Endothelial cell of umbilical vein (primary cell): ENCODE results near the gene SMARCE1. TPM values are rescaled to one million over a fixed set of nuclear protein-coding genes. Genes with fewer than 3 reads are reported as not detected.

Experiments used
- BruUV-seq: library from RNA; stranded (reverse); fragments of 400-500 nt; replicated peaks from 2 replicates; lab custom pipeline; 2021; lab: Mats Ljungman, UMichigan
- CTCF ChIA-PET: fragments of 300-600, 350-600 bp; sonication (Branson Sonifier 250); formaldehyde crosslinking; loops from one replicate; lab custom pipeline; 2021; ENCODE audit warnings: antibody characterized with exemption, inconsistent platforms; lab: Charles Lee
- POLR2A ChIA-PET: fragments of 300-600, 350-600 bp; sonication (Branson Sonifier 250); formaldehyde crosslinking; loops from one replicate; lab custom pipeline; 2021; ENCODE audit warnings: antibody characterized with exemption, inconsistent platforms; lab: Charles Lee
- DNase-seq: peaks from one replicate; pipeline ENCODE4 v3.0.0-alpha.2; 2011; ENCODE audit warnings: low read depth, low spot score
- FAIRE-seq: peaks from 2 replicates; lab custom pipeline; 2011; peaks lifted over from hg19 to GRCh38; lab: Jason Lieb, UNC
- H2AFZ ChIP-seq: 2 replicates; pipeline ENCODE4 v1.6.0; 2012; ENCODE audit warnings: low read depth, low read length, control low read depth, inconsistent platforms
- H3K27ac ChIP-seq: 2 replicates; pipeline ENCODE4 v1.5.1; 2011; ENCODE audit warnings: low read depth, mild to moderate bottlenecking, control low read depth, low read length, moderate library complexity; ENCODE audit not compliant: insufficient read depth
- H3K27me3 ChIP-seq, 2 experiments: 2 replicates each; pipeline versions ENCODE4 v1.6.0 to v1.6.1; 2011; ENCODE audit warnings: low read length in 2 of 2, mixed read lengths in 1 of 2; ENCODE audit not compliant: control insufficient read depth in 2 of 2, insufficient read depth in 2 of 2
- H3K36me3 ChIP-seq, 2 experiments: 2 replicates in 1 of 2; 3 replicates in 1 of 2; pipeline ENCODE4 v1.5.1; 2011; ENCODE audit warnings: low read length in 2 of 2, mild to moderate bottlenecking in 1 of 2, moderate library complexity in 1 of 2; ENCODE audit not compliant: control insufficient read depth in 2 of 2, insufficient read depth in 2 of 2; ENCODE audit errors: extremely low read depth in 1 of 2
- H3K4me1 ChIP-seq: 3 replicates; pipeline ENCODE4 v1.5.1; 2011; ENCODE audit warnings: mild to moderate bottlenecking, low read length; ENCODE audit not compliant: control insufficient read depth, insufficient read depth; ENCODE audit errors: extremely low read depth
- H3K4me2 ChIP-seq: 2 replicates; pipeline ENCODE4 v1.6.1; 2011; ENCODE audit warnings: low read length, control low read depth, mixed read lengths; ENCODE audit not compliant: insufficient read depth
- H3K4me3 ChIP-seq, 3 experiments: fragments of 200-600 bp in 1 of 3; sonication (generic), shearing (Covaris generic) in 1 of 3; replicated peaks in 1 of 3; 2 replicates each; pipeline ENCODE4 v1.5.1; 2011 to 2016; ENCODE audit warnings: control low read depth in 3 of 3, low read length in 3 of 3, mild to moderate bottlenecking in 2 of 3, inconsistent platforms in 1 of 3, low read depth in 1 of 3, moderate library complexity in 1 of 3; ENCODE audit not compliant: insufficient read depth in 1 of 3
- H3K79me2 ChIP-seq: 2 replicates; pipeline ENCODE4 v1.6.0; 2012; ENCODE audit warnings: low read length, inconsistent platforms; ENCODE audit not compliant: control insufficient read depth, insufficient read depth
- H3K9ac ChIP-seq: replicated peaks from 2 replicates; pipeline ENCODE3; 2011; ENCODE audit warnings: low read length, control low read depth; ENCODE audit not compliant: insufficient read depth; ENCODE audit errors: extremely low read depth
- H3K9me1 ChIP-seq: replicated peaks from 3 replicates; pipeline ENCODE4 v1.6.0; 2011; ENCODE audit warnings: mild to moderate bottlenecking, low read length; ENCODE audit not compliant: control insufficient read depth, insufficient read depth; ENCODE audit errors: extremely low read depth
- H3K9me3 ChIP-seq: replicated peaks from 2 replicates; pipeline ENCODE4 v1.5.1; 2012; ENCODE audit warnings: low read length, inconsistent platforms; ENCODE audit not compliant: control insufficient read depth, insufficient read depth
- H4K20me1 ChIP-seq: replicated peaks from 2 replicates; pipeline ENCODE3; 2011; ENCODE audit warnings: mild to moderate bottlenecking, low read length; ENCODE audit not compliant: control insufficient read depth, insufficient read depth; ENCODE audit errors: extremely low read depth
- EZH2 ChIP-seq: IDR thresholded peaks from 2 replicates; pipeline ENCODE4 v1.6.1; 2012; ENCODE audit warnings: borderline replicate concordance, low read depth, mild to moderate bottlenecking, moderate library complexity, low read length, inconsistent platforms; ENCODE audit not compliant: severe bottlenecking
- FOS ChIP-seq: IDR thresholded peaks from 2 replicates; pipeline ENCODE4 v1.6.1; 2011; ENCODE audit warnings: mild to moderate bottlenecking, low read length, moderate library complexity, borderline replicate concordance; ENCODE audit not compliant: insufficient read depth
- GATA2 ChIP-seq: IDR thresholded peaks from 2 replicates; pipeline ENCODE4 v1.7.0; 2011; ENCODE audit warnings: low read depth, mild to moderate bottlenecking, moderate library complexity, mixed read lengths, low read length; ENCODE audit not compliant: insufficient read length, insufficient read depth
- JUN ChIP-seq: IDR thresholded peaks from 2 replicates; pipeline ENCODE4 v1.6.1; 2011; ENCODE audit warnings: borderline replicate concordance, low read depth; ENCODE audit not compliant: insufficient read length, insufficient read depth
- MYC ChIP-seq: IDR thresholded peaks from one replicate; pipeline ENCODE4 v1.6.1; 2011; ENCODE audit warnings: mild to moderate bottlenecking, low read depth, low read length
- POLR2A ChIP-seq: IDR thresholded peaks from 2 replicates; pipeline ENCODE4 v1.6.1; 2012; ENCODE audit warnings: low read depth, mild to moderate bottlenecking, control low read depth, low read length
- POLR2AphosphoS5 ChIP-seq: IDR thresholded peaks from 2 replicates; pipeline ENCODE4 v1.6.1; 2012; ENCODE audit warnings: low read depth, mild to moderate bottlenecking, control low read depth, low read length, moderate library complexity; ENCODE audit not compliant: insufficient read depth
- dilution Hi-C: fragments of 300-500 bp; cut with MboI; formaldehyde crosslinking; loops from one replicate; pipeline ENCODE4 v1.15.0; 2019; ENCODE audit warnings: low sequenced_read_pairs; ENCODE audit not compliant: extremely low pct_ligation_motif_present
- intact Hi-C: fragments of 100-400 bp; cut with micrococcal nuclease; formaldehyde crosslinking; loops from one replicate; pipeline ENCODE4 v1.10.0; 2022
- polyA plus RNA-seq, 4 experiments: library from polyadenylated mRNA; depleted of rRNA in 3 of 4; stranded (reverse) in 3 of 4; unstranded in 1 of 4; fragments of >200 nt; gene quantifications; 2 replicates each; pipeline versions ENCODE4 v1.2.1 to v1.2.3, GENCODE V29; 2011 to 2012; ENCODE audit warnings: missing spikeins in 1 of 4
- total RNA-seq: library from RNA; stranded (reverse); gene quantifications from 2 replicates; pipeline ENCODE4 v1.2.3, GENCODE V29; 2021
- TF ChIP-seq, protein P1 (sequence below): IDR thresholded peaks from 2 replicates; pipeline ENCODE4 v1.6.1; 2011; ENCODE audit not compliant: insufficient read depth, insufficient read length
- TF ChIP-seq, protein P2 (sequence below), 2 donors: IDR thresholded peaks; 1 replicate in 1 of 2; 2 replicates in 1 of 2; pipeline ENCODE4 v1.5.1; 2011; ENCODE audit warnings: low read length in 2 of 2, mild to moderate bottlenecking in 2 of 2, moderate library complexity in 2 of 2, control low read depth in 1 of 2, inconsistent platforms in 1 of 2, low read depth in 1 of 2; ENCODE audit not compliant: insufficient read depth in 1 of 2; ENCODE audit errors: extremely low read depth in 1 of 2

SMARCE1 gene
- total and polyA plus RNA-seq, 2 donors (not counting 3 experiments of a cell fraction or from before 2014, with no cell fraction given): 28.4 to 127 TPM

DNA sequence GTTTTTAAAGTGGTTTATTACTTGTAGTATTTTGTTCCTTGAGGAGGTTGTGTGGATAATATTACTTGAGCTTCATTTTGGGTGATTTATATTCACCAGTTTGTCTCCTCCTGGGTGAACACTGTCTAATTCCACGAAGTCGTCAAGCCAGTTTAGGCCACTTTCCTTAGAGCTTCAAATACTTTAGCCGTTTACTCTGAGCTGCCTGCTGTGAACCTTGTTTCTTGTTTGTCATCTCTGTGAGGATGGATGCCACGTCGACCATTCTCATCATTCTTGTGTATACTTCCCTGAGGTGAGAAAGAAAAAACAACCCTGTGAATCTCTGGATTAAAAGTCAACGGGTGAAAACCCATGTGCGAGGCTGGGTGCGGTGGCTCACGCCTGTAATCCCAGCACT lies 47.0 kb upstream of the SMARCE1 start:
- Histone ChIP-seq H3K27ac (no peak overlapping the region), H2AFZ (no peak overlapping the region), H3K36me3 (no peaks in the 10 kb centered on the region), H3K9ac (no peak overlapping the region), H3K27me3 (peaks cover 3 to 8% of the 10 kb centered on the region in 2 experiments), H3K79me2 (no peaks in the 10 kb centered on the region), H3K4me2 (no peak overlapping the region), H3K4me3 (no peak overlapping the region), H3K9me1 (no peaks in the 10 kb centered on the region), H3K4me1 (no peaks in the 10 kb centered on the region), H3K9me3 (no peaks in the 10 kb centered on the region), H4K20me1 (no peaks in the 10 kb centered on the region)
- ChIA-PET POLR2A (no interaction called here), CTCF (interaction anchor here (4.1 kb wide), 1 partner anchor 11 kb away, joined by 12 read pairs; no protein-coding TSS in a partner anchor)
- no TSS peak for BruUV-seq
- dilution Hi-C loops: no loop called here
- DNase-seq (no peak), FAIRE-seq (no peak)
- TF ChIP-seq, protein P1, sequence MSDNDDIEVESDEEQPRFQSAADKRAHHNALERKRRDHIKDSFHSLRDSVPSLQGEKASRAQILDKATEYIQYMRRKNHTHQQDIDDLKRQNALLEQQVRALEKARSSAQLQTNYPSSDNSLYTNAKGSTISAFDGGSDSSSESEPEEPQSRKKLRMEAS: no peak
- TF ChIP-seq GATA2: no peak
- TF ChIP-seq FOS: no peak
- TF ChIP-seq JUN: no peak
- TF ChIP-seq MYC: no peak
- TF ChIP-seq, protein P2, sequence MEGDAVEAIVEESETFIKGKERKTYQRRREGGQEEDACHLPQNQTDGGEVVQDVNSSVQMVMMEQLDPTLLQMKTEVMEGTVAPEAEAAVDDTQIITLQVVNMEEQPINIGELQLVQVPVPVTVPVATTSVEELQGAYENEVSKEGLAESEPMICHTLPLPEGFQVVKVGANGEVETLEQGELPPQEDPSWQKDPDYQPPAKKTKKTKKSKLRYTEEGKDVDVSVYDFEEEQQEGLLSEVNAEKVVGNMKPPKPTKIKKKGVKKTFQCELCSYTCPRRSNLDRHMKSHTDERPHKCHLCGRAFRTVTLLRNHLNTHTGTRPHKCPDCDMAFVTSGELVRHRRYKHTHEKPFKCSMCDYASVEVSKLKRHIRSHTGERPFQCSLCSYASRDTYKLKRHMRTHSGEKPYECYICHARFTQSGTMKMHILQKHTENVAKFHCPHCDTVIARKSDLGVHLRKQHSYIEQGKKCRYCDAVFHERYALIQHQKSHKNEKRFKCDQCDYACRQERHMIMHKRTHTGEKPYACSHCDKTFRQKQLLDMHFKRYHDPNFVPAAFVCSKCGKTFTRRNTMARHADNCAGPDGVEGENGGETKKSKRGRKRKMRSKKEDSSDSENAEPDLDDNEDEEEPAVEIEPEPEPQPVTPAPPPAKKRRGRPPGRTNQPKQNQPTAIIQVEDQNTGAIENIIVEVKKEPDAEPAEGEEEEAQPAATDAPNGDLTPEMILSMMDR (IDR thresholded peaks at IDR 0.05; ENCODE audit: extremely low read depth in 1 of 2, insufficient read depth in 1 of 2, low read depth in 1 of 2, low read length in 2 of 2): no peak
- no peak for TF ChIP-seq EZH2
- no peak for TF ChIP-seq POLR2AphosphoS5
- no peak for TF ChIP-seq POLR2A
- intact Hi-C loops: no loop called here
